Activated T-cell treated with anti-CD3 and anti-CD28 coated beads, Interleukin-2, amount 50 U/mL, for 48 hours (primary cell): Measurements from ENCODE around the gene PP2D1.
"Not testable (repeated sequence)": the region's sequence is repeated elsewhere in the genome, so short reads cannot be mapped to it uniquely, and the experiment has no call there.

Experiments used
- DNase-seq, 2 experiments: peaks; one replicate each; pipeline ENCODE4 v3.0.0-alpha.2; 2020

Gene PP2D1

GRCh38 chr3:20039765-20040547 is 27.9 kb upstream of the PP2D1 start, which contains the start of gene KAT2B:
Gene KAT2B, plus strand, starts transcription at chr3:20040446. Its CDS starts 32 bp downstream, at chr3:20040478.
- DNase-seq, result peak; percentile 88 to 90

- no peak for DNase-seq
These were observed 27.4 kb upstream of the PP2D1 start for GRCh38 chr3:20039466-20039764.

GRCh38 chr3:20038699-20039465 is 26.8 kb upstream of the PP2D1 start:
- DNase-seq, result no peak

GRCh38 chr3:20037255-20037996 is 25.4 kb upstream of the PP2D1 start:
- no peak for DNase-seq

- DNase-seq, result no peak
These were observed 23.0 kb upstream of the PP2D1 start for GRCh38 chr3:20035019-20035418.

- not testable (repeated sequence) for DNase-seq
These were observed 19.9 kb upstream of the PP2D1 start for GRCh38 chr3:20031939-20032338.

GRCh38 chr3:20028905-20029331 is 16.9 kb upstream of the PP2D1 start:
- DNase-seq, result no peak

GRCh38 chr3:20027136-20027535 is 15.1 kb upstream of the PP2D1 start:
- no peak for DNase-seq

GRCh38 chr3:20023623-20024405 is 11.8 kb upstream of the PP2D1 start:
- DNase-seq, result no peak

GRCh38 chr3:20022954-20023622 is 11.0 kb upstream of the PP2D1 start:
- DNase-seq, result no peak

GRCh38 chr3:20016076-20016475 is 4.0 kb upstream of the PP2D1 start:
- DNase-seq, result not testable (repeated sequence)

- no peak for DNase-seq
These were observed 3.5 kb upstream of the PP2D1 start for GRCh38 chr3:20015525-20015924.

- no peak for DNase-seq
These were observed 1.3 kb upstream of the PP2D1 start for GRCh38 chr3:20013396-20013795.

- no peak for DNase-seq
These were observed 3.4 kb downstream of the PP2D1 start for GRCh38 chr3:20008646-20009045.

- DNase-seq, result no peak
These were observed 4.1 kb downstream of the PP2D1 start for GRCh38 chr3:20007960-20008359.

GRCh38 chr3:20001932-20002331 is 10.1 kb downstream of the PP2D1 start:
- no peak for DNase-seq

- DNase-seq, result no peak
These were observed 14.6 kb downstream of the PP2D1 start for GRCh38 chr3:19997502-19997901.

- DNase-seq, result no peak
These were observed 17.3 kb downstream of the PP2D1 start for GRCh38 chr3:19994796-19995195.

- DNase-seq, result not testable (repeated sequence)
These were observed 23.2 kb downstream of the PP2D1 start for GRCh38 chr3:19988904-19989303.

GRCh38 chr3:19972054-19972453 is 40.0 kb downstream of the PP2D1 start:
- DNase-seq, result no peak

GRCh38 chr3:19970327-19970726 is 41.7 kb downstream of the PP2D1 start:
- no peak for DNase-seq

- DNase-seq, result no peak
These were observed 44.3 kb downstream of the PP2D1 start for GRCh38 chr3:19967812-19968211.
